Endothelial cell of umbilical vein (primary cell): ENCODE results near the gene TRMT44. TPM values are rescaled to one million over a fixed set of nuclear protein-coding genes. Genes with fewer than 3 reads are reported as not detected.

ENCODE experiments used
- BruUV-seq: library from RNA; stranded (reverse); fragments of 400-500 nt; replicated peaks from 2 replicates; lab custom pipeline; 2021; lab: Mats Ljungman, UMichigan
- CTCF ChIA-PET: fragments of 300-600, 350-600 bp; sonication (Branson Sonifier 250); formaldehyde crosslinking; loops from one replicate; lab custom pipeline; 2021; ENCODE audit warnings: antibody characterized with exemption, inconsistent platforms; lab: Charles Lee
- POLR2A ChIA-PET: fragments of 300-600, 350-600 bp; sonication (Branson Sonifier 250); formaldehyde crosslinking; loops from one replicate; lab custom pipeline; 2021; ENCODE audit warnings: antibody characterized with exemption, inconsistent platforms; lab: Charles Lee
- DNase-seq: peaks from one replicate; pipeline ENCODE4 v3.0.0-alpha.2; 2011; ENCODE audit warnings: low read depth, low spot score
- FAIRE-seq: peaks from 2 replicates; lab custom pipeline; 2011; peaks lifted over from hg19 to GRCh38; lab: Jason Lieb, UNC
- H2AFZ ChIP-seq: 2 replicates; pipeline ENCODE4 v1.6.0; 2012; ENCODE audit warnings: low read depth, low read length, control low read depth, inconsistent platforms
- H3K27ac ChIP-seq: 2 replicates; pipeline ENCODE4 v1.5.1; 2011; ENCODE audit warnings: low read depth, mild to moderate bottlenecking, control low read depth, low read length, moderate library complexity; ENCODE audit not compliant: insufficient read depth
- H3K27me3 ChIP-seq, 2 experiments: 2 replicates each; pipeline versions ENCODE4 v1.6.0 to v1.6.1; 2011; ENCODE audit warnings: low read length in 2 of 2, mixed read lengths in 1 of 2; ENCODE audit not compliant: control insufficient read depth in 2 of 2, insufficient read depth in 2 of 2
- H3K36me3 ChIP-seq, 2 experiments: 2 replicates in 1 of 2; 3 replicates in 1 of 2; pipeline ENCODE4 v1.5.1; 2011; ENCODE audit warnings: low read length in 2 of 2, mild to moderate bottlenecking in 1 of 2, moderate library complexity in 1 of 2; ENCODE audit not compliant: control insufficient read depth in 2 of 2, insufficient read depth in 2 of 2; ENCODE audit errors: extremely low read depth in 1 of 2
- H3K4me1 ChIP-seq: 3 replicates; pipeline ENCODE4 v1.5.1; 2011; ENCODE audit warnings: mild to moderate bottlenecking, low read length; ENCODE audit not compliant: control insufficient read depth, insufficient read depth; ENCODE audit errors: extremely low read depth
- H3K4me2 ChIP-seq: 2 replicates; pipeline ENCODE4 v1.6.1; 2011; ENCODE audit warnings: low read length, control low read depth, mixed read lengths; ENCODE audit not compliant: insufficient read depth
- H3K4me3 ChIP-seq, 3 experiments: fragments of 200-600 bp in 1 of 3; sonication (generic), shearing (Covaris generic) in 1 of 3; replicated peaks in 1 of 3; 2 replicates each; pipeline ENCODE4 v1.5.1; 2011 to 2016; ENCODE audit warnings: control low read depth in 3 of 3, low read length in 3 of 3, mild to moderate bottlenecking in 2 of 3, inconsistent platforms in 1 of 3, low read depth in 1 of 3, moderate library complexity in 1 of 3; ENCODE audit not compliant: insufficient read depth in 1 of 3
- H3K79me2 ChIP-seq: 2 replicates; pipeline ENCODE4 v1.6.0; 2012; ENCODE audit warnings: low read length, inconsistent platforms; ENCODE audit not compliant: control insufficient read depth, insufficient read depth
- H3K9ac ChIP-seq: replicated peaks from 2 replicates; pipeline ENCODE3; 2011; ENCODE audit warnings: low read length, control low read depth; ENCODE audit not compliant: insufficient read depth; ENCODE audit errors: extremely low read depth
- H3K9me1 ChIP-seq: replicated peaks from 3 replicates; pipeline ENCODE4 v1.6.0; 2011; ENCODE audit warnings: mild to moderate bottlenecking, low read length; ENCODE audit not compliant: control insufficient read depth, insufficient read depth; ENCODE audit errors: extremely low read depth
- H3K9me3 ChIP-seq: replicated peaks from 2 replicates; pipeline ENCODE4 v1.5.1; 2012; ENCODE audit warnings: low read length, inconsistent platforms; ENCODE audit not compliant: control insufficient read depth, insufficient read depth
- H4K20me1 ChIP-seq: replicated peaks from 2 replicates; pipeline ENCODE3; 2011; ENCODE audit warnings: mild to moderate bottlenecking, low read length; ENCODE audit not compliant: control insufficient read depth, insufficient read depth; ENCODE audit errors: extremely low read depth
- EZH2 ChIP-seq: IDR thresholded peaks from 2 replicates; pipeline ENCODE4 v1.6.1; 2012; ENCODE audit warnings: borderline replicate concordance, low read depth, mild to moderate bottlenecking, moderate library complexity, low read length, inconsistent platforms; ENCODE audit not compliant: severe bottlenecking
- FOS ChIP-seq: IDR thresholded peaks from 2 replicates; pipeline ENCODE4 v1.6.1; 2011; ENCODE audit warnings: mild to moderate bottlenecking, low read length, moderate library complexity, borderline replicate concordance; ENCODE audit not compliant: insufficient read depth
- GATA2 ChIP-seq: IDR thresholded peaks from 2 replicates; pipeline ENCODE4 v1.7.0; 2011; ENCODE audit warnings: low read depth, mild to moderate bottlenecking, moderate library complexity, mixed read lengths, low read length; ENCODE audit not compliant: insufficient read length, insufficient read depth
- JUN ChIP-seq: IDR thresholded peaks from 2 replicates; pipeline ENCODE4 v1.6.1; 2011; ENCODE audit warnings: borderline replicate concordance, low read depth; ENCODE audit not compliant: insufficient read length, insufficient read depth
- MYC ChIP-seq: IDR thresholded peaks from one replicate; pipeline ENCODE4 v1.6.1; 2011; ENCODE audit warnings: mild to moderate bottlenecking, low read depth, low read length
- POLR2A ChIP-seq: IDR thresholded peaks from 2 replicates; pipeline ENCODE4 v1.6.1; 2012; ENCODE audit warnings: low read depth, mild to moderate bottlenecking, control low read depth, low read length
- POLR2AphosphoS5 ChIP-seq: IDR thresholded peaks from 2 replicates; pipeline ENCODE4 v1.6.1; 2012; ENCODE audit warnings: low read depth, mild to moderate bottlenecking, control low read depth, low read length, moderate library complexity; ENCODE audit not compliant: insufficient read depth
- dilution Hi-C: fragments of 300-500 bp; cut with MboI; formaldehyde crosslinking; loops from one replicate; pipeline ENCODE4 v1.15.0; 2019; ENCODE audit warnings: low sequenced_read_pairs; ENCODE audit not compliant: extremely low pct_ligation_motif_present
- intact Hi-C: fragments of 100-400 bp; cut with micrococcal nuclease; formaldehyde crosslinking; loops from one replicate; pipeline ENCODE4 v1.10.0; 2022
- polyA plus RNA-seq, 4 experiments: library from polyadenylated mRNA; depleted of rRNA in 3 of 4; stranded (reverse) in 3 of 4; unstranded in 1 of 4; fragments of >200 nt; gene quantifications; 2 replicates each; pipeline versions ENCODE4 v1.2.1 to v1.2.3, GENCODE V29; 2011 to 2012; ENCODE audit warnings: missing spikeins in 1 of 4
- total RNA-seq: library from RNA; stranded (reverse); gene quantifications from 2 replicates; pipeline ENCODE4 v1.2.3, GENCODE V29; 2021
- TF ChIP-seq, protein P1 (sequence below), 2 donors: IDR thresholded peaks; 1 replicate in 1 of 2; 2 replicates in 1 of 2; pipeline ENCODE4 v1.5.1; 2011; ENCODE audit warnings: low read length in 2 of 2, mild to moderate bottlenecking in 2 of 2, moderate library complexity in 2 of 2, control low read depth in 1 of 2, inconsistent platforms in 1 of 2, low read depth in 1 of 2; ENCODE audit not compliant: insufficient read depth in 1 of 2; ENCODE audit errors: extremely low read depth in 1 of 2
- TF ChIP-seq, protein P2 (sequence below): IDR thresholded peaks from 2 replicates; pipeline ENCODE4 v1.6.1; 2011; ENCODE audit not compliant: insufficient read depth, insufficient read length

Gene TRMT44
- total and polyA plus RNA-seq, 2 donors (not counting 3 experiments of a cell fraction or from before 2014, with no cell fraction given): 10.4 to 17.3 TPM

DNA sequence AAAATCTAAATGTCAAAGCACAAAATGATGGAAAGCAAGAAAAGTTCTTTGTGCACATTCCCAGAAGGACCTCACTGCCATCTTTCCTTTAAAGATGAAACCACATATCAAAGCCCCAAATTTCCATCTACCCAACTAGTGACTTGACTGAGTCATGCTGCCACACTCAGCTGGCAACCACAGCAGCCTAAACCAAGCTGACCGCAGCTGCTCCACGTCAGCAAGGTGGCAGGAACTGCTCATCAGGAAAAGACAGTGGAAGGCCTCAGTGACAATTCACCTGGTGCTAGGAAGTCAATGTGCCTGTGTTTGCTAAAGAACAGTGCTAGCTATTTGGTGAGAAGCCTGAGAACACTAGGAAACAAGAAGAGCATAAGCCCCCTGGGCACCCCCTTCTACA lies 26.2 kb upstream of the TRMT44 start:
- Histone ChIP-seq H3K9me1 (no peaks in the 10 kb centered on the region), H2AFZ (no peak overlapping the region), H3K79me2 (peaks cover 14% of the 10 kb centered on the region), H3K9me3 (no peaks in the 10 kb centered on the region), H3K4me3 (no peak overlapping the region), H3K27me3 (no peaks in the 10 kb centered on the region), H3K9ac (no peak overlapping the region), H3K36me3 (peaks cover 0 to 24% of the 10 kb centered on the region in 2 experiments), H3K27ac (no peak overlapping the region), H4K20me1 (no peaks in the 10 kb centered on the region), H3K4me1 (no peaks in the 10 kb centered on the region), H3K4me2 (no peak overlapping the region)
- TF ChIP-seq EZH2 (no peak), POLR2A (no peak), MYC (no peak), POLR2AphosphoS5 (no peak), JUN (no peak), GATA2 (no peak), FOS (no peak)
- TF ChIP-seq, protein P1, sequence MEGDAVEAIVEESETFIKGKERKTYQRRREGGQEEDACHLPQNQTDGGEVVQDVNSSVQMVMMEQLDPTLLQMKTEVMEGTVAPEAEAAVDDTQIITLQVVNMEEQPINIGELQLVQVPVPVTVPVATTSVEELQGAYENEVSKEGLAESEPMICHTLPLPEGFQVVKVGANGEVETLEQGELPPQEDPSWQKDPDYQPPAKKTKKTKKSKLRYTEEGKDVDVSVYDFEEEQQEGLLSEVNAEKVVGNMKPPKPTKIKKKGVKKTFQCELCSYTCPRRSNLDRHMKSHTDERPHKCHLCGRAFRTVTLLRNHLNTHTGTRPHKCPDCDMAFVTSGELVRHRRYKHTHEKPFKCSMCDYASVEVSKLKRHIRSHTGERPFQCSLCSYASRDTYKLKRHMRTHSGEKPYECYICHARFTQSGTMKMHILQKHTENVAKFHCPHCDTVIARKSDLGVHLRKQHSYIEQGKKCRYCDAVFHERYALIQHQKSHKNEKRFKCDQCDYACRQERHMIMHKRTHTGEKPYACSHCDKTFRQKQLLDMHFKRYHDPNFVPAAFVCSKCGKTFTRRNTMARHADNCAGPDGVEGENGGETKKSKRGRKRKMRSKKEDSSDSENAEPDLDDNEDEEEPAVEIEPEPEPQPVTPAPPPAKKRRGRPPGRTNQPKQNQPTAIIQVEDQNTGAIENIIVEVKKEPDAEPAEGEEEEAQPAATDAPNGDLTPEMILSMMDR (IDR thresholded peaks at IDR 0.05; ENCODE audit: extremely low read depth in 1 of 2, insufficient read depth in 1 of 2, low read depth in 1 of 2, low read length in 2 of 2): no peak
- TF ChIP-seq, protein P2, sequence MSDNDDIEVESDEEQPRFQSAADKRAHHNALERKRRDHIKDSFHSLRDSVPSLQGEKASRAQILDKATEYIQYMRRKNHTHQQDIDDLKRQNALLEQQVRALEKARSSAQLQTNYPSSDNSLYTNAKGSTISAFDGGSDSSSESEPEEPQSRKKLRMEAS: no peak
- BruUV-seq: no TSS peak
- DNase-seq (no peak), FAIRE-seq (no peak)
- CTCF ChIA-PET: interaction anchor here (2.3 kb wide), 1 partner anchor 147 kb away, joined by 8 read pairs; no protein-coding TSS in a partner anchor
- POLR2A ChIA-PET: no interaction called here
- dilution Hi-C loops (no loop called here), intact Hi-C loops (no loop called here)
